OCI-LY1 (cell line): ENCODE measurements around the gene MDM4.

Experiments used
- H2AFZ ChIP-seq: fragments of 200-600 bp; sonication (generic), shearing (Covaris generic); 2 replicates; pipeline ENCODE4 v1.6.0; 2014; ENCODE audit warnings: antibody characterized with exemption, mild to moderate bottlenecking, low read length
- H3F3A ChIP-seq: fragments of 200-600 bp; sonication (generic), shearing (Covaris generic); 2 replicates; pipeline ENCODE4 v1.6.0; 2014; ENCODE audit warnings: mild to moderate bottlenecking, antibody characterized with exemption, low read length, moderate library complexity; ENCODE audit not compliant: insufficient read depth
- H3K27ac ChIP-seq: fragments of 200-600 bp; sonication (generic); 2 replicates; pipeline ENCODE4 v1.5.1; 2014; ENCODE audit warnings: low read length, mixed run types, mild to moderate bottlenecking, low read depth; ENCODE audit not compliant: poor library complexity, severe bottlenecking
- H3K27me3 ChIP-seq: fragments of 200-600 bp; sonication (generic); 2 replicates; pipeline ENCODE4 v1.6.0; 2014; ENCODE audit warnings: antibody characterized with exemption, mild to moderate bottlenecking, low read length, moderate library complexity; ENCODE audit not compliant: insufficient read depth
- H3K36me3 ChIP-seq: fragments of 200-600 bp; sonication (generic); 2 replicates; pipeline ENCODE4 v1.6.1; 2014; ENCODE audit warnings: mild to moderate bottlenecking, antibody characterized with exemption, low read length, moderate library complexity, mixed read lengths; ENCODE audit not compliant: insufficient read depth
- H3K4me1 ChIP-seq: fragments of 200-600 bp; sonication (generic); 2 replicates; pipeline ENCODE4 v1.5.1; 2014; ENCODE audit warnings: mild to moderate bottlenecking, low read length, moderate library complexity; ENCODE audit not compliant: insufficient read depth, severe bottlenecking
- H3K4me2 ChIP-seq: fragments of 200-600 bp; sonication (generic), shearing (Covaris generic); 2 replicates; pipeline ENCODE4 v1.6.1; 2014; ENCODE audit warnings: low read length
- H3K4me3 ChIP-seq: fragments of 200-600 bp; sonication (generic); 2 replicates; pipeline ENCODE4 v1.5.1; 2014; ENCODE audit warnings: low read length, low read depth, mild to moderate bottlenecking, mixed read lengths; ENCODE audit not compliant: poor library complexity, severe bottlenecking
- H3K79me2 ChIP-seq: fragments of 200-600 bp; shearing (Covaris generic); 2 replicates; pipeline ENCODE4 v1.6.1; 2016; ENCODE audit warnings: mixed run types, low read length, mixed read lengths; ENCODE audit not compliant: insufficient read depth
- H3K9ac ChIP-seq: fragments of 200-600 bp; sonication (generic), shearing (Covaris generic); 2 replicates; pipeline ENCODE4 v1.6.1; 2014; ENCODE audit warnings: mild to moderate bottlenecking, low read length, mixed read lengths
- H3K9me2 ChIP-seq: fragments of 200-600 bp; sonication (generic), shearing (Covaris generic); 2 replicates; pipeline ENCODE4 v1.6.1; 2014; ENCODE audit warnings: low read depth, mild to moderate bottlenecking, low read length, mixed read lengths
- H3K9me3 ChIP-seq: fragments of 200-600 bp; shearing (Covaris generic); 2 replicates; pipeline ENCODE4 v1.6.1; 2014; ENCODE audit warnings: low read length, mixed read lengths
- H4K20me1 ChIP-seq: fragments of 200-600 bp; sonication (generic), shearing (Covaris generic); 2 replicates; pipeline ENCODE4 v1.6.0; 2016; ENCODE audit warnings: mild to moderate bottlenecking, low read length; ENCODE audit not compliant: insufficient read depth
- EZH2 ChIP-seq: fragments of 200-600 bp; sonication (generic), shearing (Covaris generic); IDR thresholded peaks from 2 replicates; pipeline ENCODE4 v1.8.0; 2017; ENCODE audit warnings: borderline replicate concordance, mixed run types, mild to moderate bottlenecking, antibody characterized with exemption, low read length, moderate library complexity, mixed read lengths
- TF ChIP-seq, protein P1 (sequence below): fragments of 200-600 bp; sonication (generic), shearing (Covaris generic); IDR thresholded peaks from 2 replicates; pipeline ENCODE4 v1.5.1; 2017; ENCODE audit warnings: mild to moderate bottlenecking, antibody characterized with exemption, low read length, moderate library complexity, mixed read lengths

Gene MDM4

DNA sequence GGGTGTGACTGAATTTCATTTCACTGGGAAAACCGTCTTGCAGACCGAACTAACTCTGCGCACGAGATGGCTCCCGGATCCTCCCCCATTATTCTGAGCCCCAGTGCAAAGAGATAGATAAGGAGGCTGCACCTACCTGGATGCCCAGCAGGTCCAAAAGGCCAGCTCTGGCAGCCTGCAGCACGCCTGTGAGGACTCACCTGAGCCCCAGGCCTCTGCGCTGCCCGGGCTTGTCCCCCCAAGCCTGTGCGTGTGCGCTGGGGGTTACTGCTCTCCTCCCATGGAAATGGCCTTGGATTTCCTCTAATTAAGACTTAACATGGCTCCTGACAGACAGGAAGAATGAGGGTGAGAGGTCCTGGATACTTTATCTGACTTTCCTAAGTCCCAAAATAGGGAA, 83.4 kb downstream of the MDM4 start:
- H2AFZ ChIP-seq: no peak overlapping the region
- no peaks in the 10 kb centered on the region for H3K36me3 ChIP-seq
- H3K27me3 ChIP-seq: no peaks in the 10 kb centered on the region

DNA sequence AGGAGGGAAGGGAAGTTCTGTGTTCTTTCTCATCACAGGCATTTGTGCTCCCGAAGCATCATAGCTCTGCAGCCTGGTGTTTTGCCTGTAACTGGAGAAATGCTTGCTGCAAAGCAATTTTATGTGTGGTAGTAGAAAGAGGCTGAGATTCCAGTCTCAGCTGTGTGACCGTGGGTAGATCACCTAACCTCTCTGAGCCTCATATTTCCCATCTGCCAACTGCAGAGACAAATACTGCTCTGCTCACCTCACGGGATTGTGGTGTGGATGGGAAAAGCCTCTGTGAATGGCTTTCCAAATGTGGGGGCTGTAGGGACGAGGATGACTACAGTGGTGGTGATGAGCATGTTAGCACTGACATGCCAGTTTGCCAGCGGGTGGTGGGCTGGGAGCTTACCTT, 84.0 kb downstream of the MDM4 start:
- Histone ChIP-seq H3K27ac (no peak overlapping the region), H3K9me2 (no peaks in the 10 kb centered on the region), H3K4me2 (no peak overlapping the region), H4K20me1 (no peaks in the 10 kb centered on the region), H3K36me3 (no peaks in the 10 kb centered on the region), H3K79me2 (no peaks in the 10 kb centered on the region), H3K4me3 (no peak overlapping the region), H2AFZ (no peak overlapping the region), H3K27me3 (no peaks in the 10 kb centered on the region), H3K9ac (no peak overlapping the region), H3K9me3 (no peaks in the 10 kb centered on the region), H3K4me1 (no peaks in the 10 kb centered on the region), H3F3A (no peaks in the 10 kb centered on the region)
- TF ChIP-seq, protein P1, sequence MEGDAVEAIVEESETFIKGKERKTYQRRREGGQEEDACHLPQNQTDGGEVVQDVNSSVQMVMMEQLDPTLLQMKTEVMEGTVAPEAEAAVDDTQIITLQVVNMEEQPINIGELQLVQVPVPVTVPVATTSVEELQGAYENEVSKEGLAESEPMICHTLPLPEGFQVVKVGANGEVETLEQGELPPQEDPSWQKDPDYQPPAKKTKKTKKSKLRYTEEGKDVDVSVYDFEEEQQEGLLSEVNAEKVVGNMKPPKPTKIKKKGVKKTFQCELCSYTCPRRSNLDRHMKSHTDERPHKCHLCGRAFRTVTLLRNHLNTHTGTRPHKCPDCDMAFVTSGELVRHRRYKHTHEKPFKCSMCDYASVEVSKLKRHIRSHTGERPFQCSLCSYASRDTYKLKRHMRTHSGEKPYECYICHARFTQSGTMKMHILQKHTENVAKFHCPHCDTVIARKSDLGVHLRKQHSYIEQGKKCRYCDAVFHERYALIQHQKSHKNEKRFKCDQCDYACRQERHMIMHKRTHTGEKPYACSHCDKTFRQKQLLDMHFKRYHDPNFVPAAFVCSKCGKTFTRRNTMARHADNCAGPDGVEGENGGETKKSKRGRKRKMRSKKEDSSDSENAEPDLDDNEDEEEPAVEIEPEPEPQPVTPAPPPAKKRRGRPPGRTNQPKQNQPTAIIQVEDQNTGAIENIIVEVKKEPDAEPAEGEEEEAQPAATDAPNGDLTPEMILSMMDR: no peak
- no peak for TF ChIP-seq EZH2

More for the DNA sequence above, 83.4 kb downstream of the MDM4 start:
- Histone ChIP-seq H3K9me2 (no peaks in the 10 kb centered on the region), H3K4me3 (no peak overlapping the region), H3K9ac (no peak overlapping the region), H3K79me2 (no peaks in the 10 kb centered on the region), H4K20me1 (no peaks in the 10 kb centered on the region), H3F3A (no peaks in the 10 kb centered on the region), H3K9me3 (no peaks in the 10 kb centered on the region), H3K4me2 (no peak overlapping the region), H3K27ac (no peak overlapping the region), H3K4me1 (no peaks in the 10 kb centered on the region)
- TF ChIP-seq EZH2: no peak
- TF ChIP-seq, protein P1: no peak

DNA sequence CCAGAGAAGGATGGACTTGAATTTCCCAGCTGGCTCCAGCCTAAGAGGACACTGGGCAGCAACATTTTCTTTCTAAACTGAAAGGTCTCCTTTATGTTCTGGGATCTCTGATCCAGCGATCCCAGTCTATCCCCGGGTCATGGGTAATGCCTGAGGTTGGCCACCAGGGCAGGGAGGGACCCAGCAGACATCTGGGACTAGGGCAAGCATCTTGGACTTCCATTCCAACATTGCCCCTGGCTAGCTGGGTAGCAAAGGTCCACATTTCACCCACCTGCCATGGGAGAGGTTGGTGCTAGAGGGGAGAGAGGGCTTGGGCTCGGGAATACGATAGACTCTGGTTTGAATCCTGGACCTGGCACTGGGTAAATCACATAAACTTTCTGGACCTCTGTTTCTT, 84.8 kb downstream of the MDM4 start:
- Histone ChIP-seq H3K9ac (no peak overlapping the region), H3K36me3 (no peaks in the 10 kb centered on the region), H3K4me1 (no peaks in the 10 kb centered on the region), H3K4me3 (no peak overlapping the region), H3F3A (no peaks in the 10 kb centered on the region), H3K4me2 (no peak overlapping the region), H2AFZ (no peak overlapping the region), H4K20me1 (no peaks in the 10 kb centered on the region), H3K27ac (no peak overlapping the region), H3K27me3 (no peaks in the 10 kb centered on the region), H3K9me3 (no peaks in the 10 kb centered on the region), H3K9me2 (no peaks in the 10 kb centered on the region), H3K79me2 (no peaks in the 10 kb centered on the region)
- TF ChIP-seq, protein P1: no peak
- no peak for TF ChIP-seq EZH2
